ENCODE measurements around the gene U2SURP. TPM values are rescaled to one million over a fixed set of nuclear protein-coding genes. Genes with fewer than 3 reads are reported as not detected.

U2SURP gene
- total RNA-seq, 1 donor from 2014 or later = 152 TPM

DNA sequence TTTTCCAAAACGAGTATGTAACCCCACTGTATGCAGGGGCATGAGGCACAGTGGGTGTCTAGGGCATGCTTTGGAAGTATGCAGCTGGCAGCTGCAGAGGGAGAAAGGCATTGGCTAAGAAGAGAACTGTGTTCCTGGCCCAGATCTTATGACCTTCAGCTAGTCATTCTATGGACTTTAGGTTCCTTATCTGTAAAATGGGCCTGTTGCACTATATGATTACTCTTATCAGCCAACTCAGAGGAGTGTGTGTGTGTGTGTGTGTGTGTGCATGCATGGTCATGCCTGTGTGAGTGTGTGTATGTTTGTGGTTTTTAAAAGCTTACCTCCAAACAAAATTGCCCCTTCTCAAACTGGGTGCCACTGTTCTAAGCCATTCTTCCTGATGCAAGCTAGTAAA, 90.8 kb downstream of the U2SURP start:
- TF ChIP-seq, protein P1, sequence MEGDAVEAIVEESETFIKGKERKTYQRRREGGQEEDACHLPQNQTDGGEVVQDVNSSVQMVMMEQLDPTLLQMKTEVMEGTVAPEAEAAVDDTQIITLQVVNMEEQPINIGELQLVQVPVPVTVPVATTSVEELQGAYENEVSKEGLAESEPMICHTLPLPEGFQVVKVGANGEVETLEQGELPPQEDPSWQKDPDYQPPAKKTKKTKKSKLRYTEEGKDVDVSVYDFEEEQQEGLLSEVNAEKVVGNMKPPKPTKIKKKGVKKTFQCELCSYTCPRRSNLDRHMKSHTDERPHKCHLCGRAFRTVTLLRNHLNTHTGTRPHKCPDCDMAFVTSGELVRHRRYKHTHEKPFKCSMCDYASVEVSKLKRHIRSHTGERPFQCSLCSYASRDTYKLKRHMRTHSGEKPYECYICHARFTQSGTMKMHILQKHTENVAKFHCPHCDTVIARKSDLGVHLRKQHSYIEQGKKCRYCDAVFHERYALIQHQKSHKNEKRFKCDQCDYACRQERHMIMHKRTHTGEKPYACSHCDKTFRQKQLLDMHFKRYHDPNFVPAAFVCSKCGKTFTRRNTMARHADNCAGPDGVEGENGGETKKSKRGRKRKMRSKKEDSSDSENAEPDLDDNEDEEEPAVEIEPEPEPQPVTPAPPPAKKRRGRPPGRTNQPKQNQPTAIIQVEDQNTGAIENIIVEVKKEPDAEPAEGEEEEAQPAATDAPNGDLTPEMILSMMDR (conservative IDR thresholded peaks at IDR 0.05) = no peak
- no peak for DNase-seq (ENCODE audit: low read depth, low spot score)
- Mint-ChIP-seq H3K36me3 (ENCODE audit: low read depth) (peaks cover 7% of the 10 kb centered on the region), H3K4me1 (no peaks in the 10 kb centered on the region), H3K27ac (ENCODE audit: unreplicated experiment) (no peak overlapping the region), H3K4me3 (no peak overlapping the region), H3K27me3 (ENCODE audit: low read depth) (peaks cover 4% of the 10 kb centered on the region), H3K9me3 (peaks cover 2% of the 10 kb centered on the region)

DNA sequence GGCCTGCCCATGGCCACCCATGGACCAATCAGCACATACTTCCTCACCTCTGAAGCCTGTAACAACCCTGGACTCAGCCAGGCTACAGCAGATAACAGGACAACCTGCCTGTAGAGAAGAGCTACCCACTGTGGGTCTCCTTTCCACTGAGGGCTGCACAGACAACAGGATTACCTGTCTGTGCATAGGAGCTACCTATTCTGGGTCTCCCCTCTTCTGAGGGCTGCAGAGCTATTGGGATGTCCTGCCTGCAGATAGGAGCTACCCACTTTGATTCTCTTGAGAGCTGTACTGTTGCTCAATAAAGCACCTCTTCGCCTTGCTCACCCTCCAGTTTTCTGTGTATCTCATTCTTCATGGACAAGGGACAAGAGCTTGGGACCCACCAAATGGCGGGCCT, 94.4 kb downstream of the U2SURP start:
- Mint-ChIP-seq H3K4me3 (no peak overlapping the region), H3K9me3 (peaks cover 3% of the 10 kb centered on the region), H3K4me1 (no peaks in the 10 kb centered on the region), H3K36me3 (ENCODE audit: low read depth) (no peaks in the 10 kb centered on the region), H3K27ac (ENCODE audit: unreplicated experiment) (no peak overlapping the region), H3K27me3 (ENCODE audit: low read depth) (peaks cover 7% of the 10 kb centered on the region)
- no peak for DNase-seq (ENCODE audit: low read depth, low spot score)
- TF ChIP-seq, protein P1 (conservative IDR thresholded peaks at IDR 0.05) = no peak

DNA sequence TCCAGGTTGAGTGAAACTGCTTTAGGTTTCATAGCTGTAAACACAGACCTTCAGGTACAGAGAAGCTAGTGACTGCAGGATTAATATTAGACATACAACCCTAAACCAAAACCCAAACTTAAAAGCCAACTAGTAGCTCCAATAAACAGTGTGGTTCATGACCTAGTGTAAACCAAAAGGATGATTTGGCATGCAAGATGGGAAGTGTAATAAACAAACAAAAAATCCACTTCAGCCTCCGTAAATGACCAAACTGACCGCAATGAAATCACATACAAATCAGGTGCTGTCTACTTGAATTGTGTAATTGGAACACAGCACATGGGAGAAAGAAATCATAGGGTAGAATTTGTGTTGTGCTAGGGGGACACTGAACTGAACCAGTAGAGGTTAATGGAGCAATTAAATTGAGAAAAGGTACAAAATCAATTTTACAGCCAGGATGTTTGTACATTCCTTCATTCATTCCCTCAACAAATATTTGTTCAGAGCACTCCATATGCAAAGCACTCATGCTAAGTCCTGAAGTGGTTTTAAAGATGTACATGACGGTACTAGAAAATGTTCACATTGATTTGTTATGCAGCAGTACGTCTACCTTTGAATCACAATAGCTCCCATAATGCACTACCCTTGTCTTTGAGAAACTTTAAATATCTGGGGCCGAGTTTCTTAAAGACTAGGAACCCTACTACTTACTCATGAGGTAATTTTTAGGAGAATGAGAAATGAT, 96.8 kb downstream of the U2SURP start:
- Mint-ChIP-seq H3K27me3 (ENCODE audit: low read depth) (peaks cover 7% of the 10 kb centered on the region), H3K4me1 (no peaks in the 10 kb centered on the region), H3K4me3 (no peak overlapping the region), H3K27ac (ENCODE audit: unreplicated experiment) (no peak overlapping the region), H3K36me3 (ENCODE audit: low read depth) (no peaks in the 10 kb centered on the region), H3K9me3 (peaks cover 3% of the 10 kb centered on the region)
- TF ChIP-seq, protein P1 (conservative IDR thresholded peaks at IDR 0.05) = no peak
- DNase-seq (ENCODE audit: low read depth, low spot score) = no peak

DNA sequence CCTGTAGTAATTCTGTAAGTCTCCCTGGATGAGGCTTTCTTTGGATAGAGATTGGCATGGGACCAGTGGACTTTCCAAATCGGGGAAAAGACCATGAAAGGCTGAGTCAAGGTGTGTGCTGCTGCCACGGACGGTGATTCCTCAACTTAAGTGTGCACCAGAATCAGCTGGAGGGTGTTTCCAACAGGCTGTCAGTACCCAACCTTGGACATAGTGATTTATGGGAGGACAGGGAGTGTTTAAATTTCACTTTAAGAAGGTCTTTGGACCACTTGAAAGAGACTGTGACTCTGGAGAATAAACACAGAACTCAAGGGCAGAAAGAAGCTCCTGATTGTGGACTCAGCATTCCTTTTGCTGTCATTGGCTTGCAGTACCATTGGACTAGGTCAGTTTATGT, 97.8 kb downstream of the U2SURP start:
- Mint-ChIP-seq H3K4me3 (no peak overlapping the region), H3K9me3 (peaks cover 3% of the 10 kb centered on the region), H3K4me1 (no peaks in the 10 kb centered on the region), H3K27ac (ENCODE audit: unreplicated experiment) (no peak overlapping the region), H3K36me3 (ENCODE audit: low read depth) (no peaks in the 10 kb centered on the region), H3K27me3 (ENCODE audit: low read depth) (peaks cover 7% of the 10 kb centered on the region)
- TF ChIP-seq, protein P1 (conservative IDR thresholded peaks at IDR 0.05) = no peak
- DNase-seq (ENCODE audit: low read depth, low spot score) = no peak

DNA sequence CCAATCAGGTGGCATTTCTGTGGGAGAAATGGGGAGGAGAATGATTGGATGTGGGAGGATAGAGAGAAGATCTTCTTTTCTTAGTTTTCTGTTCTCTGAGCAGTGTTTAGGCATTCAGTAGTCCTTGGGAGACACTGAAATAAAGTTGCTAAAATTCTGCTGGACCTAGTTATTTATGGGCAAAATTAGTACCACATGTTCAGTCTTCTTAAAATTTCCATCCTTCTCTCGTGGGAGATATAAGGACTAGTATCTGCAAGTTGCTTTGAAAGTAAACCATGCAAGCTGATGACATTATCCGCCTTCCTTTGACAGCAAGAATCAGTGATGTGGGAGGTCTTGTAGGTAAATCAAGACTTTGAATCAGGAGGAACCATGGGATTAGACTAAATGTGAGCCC, 98.3 kb downstream of the U2SURP start:
- H3K4me3 Mint-ChIP-seq = no peak overlapping the region
- H3K27me3 Mint-ChIP-seq (ENCODE audit: low read depth) = peaks cover 7% of the 10 kb centered on the region
- H3K9me3 Mint-ChIP-seq = peaks cover 6% of the 10 kb centered on the region
- H3K36me3 Mint-ChIP-seq (ENCODE audit: low read depth) = no peaks in the 10 kb centered on the region
- TF ChIP-seq, protein P1 (conservative IDR thresholded peaks at IDR 0.05) = no peak
- no peaks in the 10 kb centered on the region for H3K4me1 Mint-ChIP-seq
- no peak for DNase-seq (ENCODE audit: low read depth, low spot score)
- no peak overlapping the region for H3K27ac Mint-ChIP-seq (ENCODE audit: unreplicated experiment)

Measured in neural crest cell (in vitro differentiated cells).